Progenitor cell of endocrine pancreas (in vitro differentiated cells): Measurements from ENCODE around the gene C1QL4. TPM values are rescaled to one million over a fixed set of nuclear protein-coding genes. Genes with fewer than 3 reads are reported as not detected.
"Not testable (repeated sequence)": the region's sequence is repeated elsewhere in the genome, so short reads cannot be mapped to it uniquely, and the experiment has no call there.

Experiments used
- DNase-seq: peaks from one replicate; pipeline ENCODE4 v3.0.0; 2021; ENCODE audit warnings: low spot score; ENCODE audit not compliant: unreplicated experiment
- H3K27ac Mint-ChIP-seq: 2 replicates; pipeline ENCODE4 v1.8.0; 2021; ENCODE audit warnings: mild to moderate bottlenecking, moderate library complexity, mixed read lengths
- H3K27me3 Mint-ChIP-seq: 2 replicates; pipeline ENCODE4 v1.8.0; 2021; ENCODE audit warnings: mixed read lengths
- H3K36me3 Mint-ChIP-seq: 2 replicates; pipeline ENCODE4 v1.8.0; 2022; ENCODE audit warnings: mixed read lengths; ENCODE audit not compliant: insufficient read depth
- H3K4me1 Mint-ChIP-seq: 2 replicates; pipeline ENCODE4 v1.8.0; 2021; ENCODE audit warnings: low read depth, mixed read lengths
- H3K4me3 Mint-ChIP-seq: 2 replicates; pipeline ENCODE4 v1.8.0; 2021; ENCODE audit warnings: low read depth, mild to moderate bottlenecking, moderate library complexity, mixed read lengths
- H3K9me3 Mint-ChIP-seq: 2 replicates; pipeline ENCODE4 v1.8.0; 2021; ENCODE audit warnings: low read depth, mixed read lengths
- CTCF ChIP-seq: fragments of 200-600 bp; sonication (generic); IDR thresholded peaks from one replicate; pipeline ENCODE4 v1.5.0; 2021; ENCODE audit warnings: antibody characterized with exemption, mild to moderate bottlenecking; ENCODE audit not compliant: unreplicated experiment
- total RNA-seq: library from RNA; stranded (reverse); gene quantifications from 2 replicates; pipeline ENCODE4 v1.2.1, GENCODE V29; 2021

Gene C1QL4
- total RNA-seq, 1 donor from 2014 or later: 0.79 TPM

- H3K4me1 Mint-ChIP-seq: peaks cover 1% of the 10 kb centered on the region
- no peaks in the 10 kb centered on the region for H3K9me3 Mint-ChIP-seq
- peak; percentile 40 for DNase-seq
- H3K4me3 Mint-ChIP-seq: no peak overlapping the region
- peak; percentile 85 for TF ChIP-seq CTCF
- peaks cover 44% of the 10 kb centered on the region for H3K27me3 Mint-ChIP-seq
- H3K27ac Mint-ChIP-seq: no peak overlapping the region
- H3K36me3 Mint-ChIP-seq: no peaks in the 10 kb centered on the region
Observed at GRCh38 chr12:49288412-49288853, 48.6 kb downstream of the C1QL4 start.

- TF ChIP-seq CTCF: no peak
- Mint-ChIP-seq H3K36me3 (no peaks in the 10 kb centered on the region), H3K9me3 (no peaks in the 10 kb centered on the region), H3K27ac (no peak overlapping the region), H3K4me1 (peaks cover 1% of the 10 kb centered on the region), H3K27me3 (peaks cover 40% of the 10 kb centered on the region), H3K4me3 (no peak overlapping the region)
- DNase-seq: no peak
Observed at GRCh38 chr12:49287876-49288275, 49.1 kb downstream of the C1QL4 start.

GRCh38 chr12:49284672-49285071 lies 52.3 kb downstream of the C1QL4 start:
- peaks cover 8% of the 10 kb centered on the region for H3K4me1 Mint-ChIP-seq
- no peaks in the 10 kb centered on the region for H3K9me3 Mint-ChIP-seq
- no peak for DNase-seq
- TF ChIP-seq CTCF: no peak
- H3K36me3 Mint-ChIP-seq: no peaks in the 10 kb centered on the region
- no peak overlapping the region for H3K4me3 Mint-ChIP-seq
- H3K27me3 Mint-ChIP-seq: peaks cover 23% of the 10 kb centered on the region
- H3K27ac Mint-ChIP-seq: no peak overlapping the region

GRCh38 chr12:49283541-49284429 lies 53.2 kb downstream of the C1QL4 start:
- peaks cover 22% of the 10 kb centered on the region for H3K27me3 Mint-ChIP-seq
- H3K4me1 Mint-ChIP-seq: peaks cover 8% of the 10 kb centered on the region
- H3K4me3 Mint-ChIP-seq: no peak overlapping the region
- no peak for TF ChIP-seq CTCF
- no peak overlapping the region for H3K27ac Mint-ChIP-seq
- no peaks in the 10 kb centered on the region for H3K36me3 Mint-ChIP-seq
- no peaks in the 10 kb centered on the region for H3K9me3 Mint-ChIP-seq
- no peak for DNase-seq

GRCh38 chr12:49282740-49283375 lies 54.1 kb downstream of the C1QL4 start:
- H3K9me3 Mint-ChIP-seq, H3K36me3 Mint-ChIP-seq, H3K27ac Mint-ChIP-seq, H3K4me1 Mint-ChIP-seq, DNase-seq: not testable (repeated sequence)
- peak overlapping the region; percentile 5 for H3K4me3 Mint-ChIP-seq
- H3K27me3 Mint-ChIP-seq: peaks cover 16% of the 10 kb centered on the region

Other genes starting within 250 kb of the C1QL4 start
- gene DHH, start 242.4 kb downstream of the C1QL4 start, total RNA-seq: 0.29 and 0.34 TPM in 2 replicates
- gene LMBR1L, start 226.3 kb downstream of the C1QL4 start, total RNA-seq: 142 and 143 TPM in 2 replicates
- 985 and 1,023 TPM in 2 replicates for gene TUBA1B, start 205.8 kb downstream of the C1QL4 start, total RNA-seq
- 628 and 652 TPM in 2 replicates for gene TUBA1A, start 148.1 kb downstream of the C1QL4 start, total RNA-seq
- gene TUBA1C, start 72.1 kb downstream of the C1QL4 start, total RNA-seq: 128 and 149 TPM in 2 replicates
- 0.60 and 0.62 TPM in 2 replicates for gene PRPH, start 42.0 kb downstream of the C1QL4 start, total RNA-seq
- gene TROAP, start 13.9 kb downstream of the C1QL4 start, total RNA-seq: 44.7 and 44.9 TPM in 2 replicates
- gene DNAJC22, start 9.7 kb upstream of the C1QL4 start, total RNA-seq: 36.0 and 38.7 TPM in 2 replicates
- 84.4 and 87.1 TPM in 2 replicates for gene SPATS2, start 30.3 kb upstream of the C1QL4 start, total RNA-seq
- gene KCNH3, start 201.8 kb upstream of the C1QL4 start, total RNA-seq: 29.2 and 31.9 TPM in 2 replicates
- gene MCRS1, start 231.0 kb upstream of the C1QL4 start, total RNA-seq: 88.1 and 92.6 TPM in 2 replicates